A673 (cell line): ENCODE results near the gene CD37.

Source experiments
- CTCF ChIP-seq: fragments of 300-800, 200-600 bp; sonication (generic); conservative IDR thresholded peaks from 2 replicates; pipeline ENCODE4 v1.5.1; 2017; ENCODE audit warnings: low read depth, mild to moderate bottlenecking, antibody characterized with exemption, low read length, moderate library complexity, mixed read lengths
- EZH2 ChIP-seq: fragments of 200-600 bp; sonication (generic); IDR thresholded peaks from 2 replicates; pipeline ENCODE4 v1.6.1; 2017; ENCODE audit warnings: borderline replicate concordance, low read depth, mild to moderate bottlenecking, mixed read lengths, antibody characterized with exemption, low read length; ENCODE audit not compliant: poor library complexity, severe bottlenecking

- TF ChIP-seq EZH2 (no peak), CTCF (no peak)
Observed at GRCh38 chr19:49356382-49356781, 21.2 kb downstream of the CD37 start.
